HG03521 (cell line): ENCODE measurements around the gene WDR13.
"Not testable (repeated sequence)": the region's sequence is repeated elsewhere in the genome, so short reads cannot be mapped to it uniquely, and the experiment has no call there.

ENCODE experiments used
- ATAC-seq: cut with Tn5 transposase; IDR thresholded peaks from one replicate; pipeline ENCODE4 v1.9.1; 2021; ENCODE audit warnings: mild to moderate bottlenecking, moderate library complexity; ENCODE audit not compliant: unreplicated experiment

WDR13 gene

DNA sequence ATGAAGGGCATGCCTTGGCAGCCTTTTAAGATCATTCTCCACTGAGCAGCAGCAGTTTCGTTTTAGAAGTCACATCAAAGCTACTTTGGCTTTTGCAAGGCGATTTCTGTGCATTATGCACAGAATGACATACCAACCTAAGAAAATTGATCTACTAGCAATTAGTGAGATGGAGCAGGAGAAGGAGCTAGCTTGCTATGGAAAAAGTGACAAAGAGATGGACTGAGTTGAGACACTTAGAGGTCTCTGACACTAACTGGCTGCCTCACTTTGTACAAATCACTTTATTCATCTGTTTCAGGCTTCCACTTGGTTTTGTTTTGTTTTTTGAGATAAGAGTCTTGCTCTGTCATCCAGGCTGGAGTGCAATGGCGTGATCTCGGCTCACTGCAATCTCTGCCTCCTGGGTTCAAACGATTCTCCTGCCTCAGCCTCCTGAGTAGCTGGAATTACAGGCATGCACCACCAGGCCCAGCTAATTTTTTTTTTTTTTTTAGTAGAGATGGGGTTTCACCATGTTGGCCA lies 54.8 kb downstream of the WDR13 start:
- not testable (repeated sequence) for ATAC-seq

DNA sequence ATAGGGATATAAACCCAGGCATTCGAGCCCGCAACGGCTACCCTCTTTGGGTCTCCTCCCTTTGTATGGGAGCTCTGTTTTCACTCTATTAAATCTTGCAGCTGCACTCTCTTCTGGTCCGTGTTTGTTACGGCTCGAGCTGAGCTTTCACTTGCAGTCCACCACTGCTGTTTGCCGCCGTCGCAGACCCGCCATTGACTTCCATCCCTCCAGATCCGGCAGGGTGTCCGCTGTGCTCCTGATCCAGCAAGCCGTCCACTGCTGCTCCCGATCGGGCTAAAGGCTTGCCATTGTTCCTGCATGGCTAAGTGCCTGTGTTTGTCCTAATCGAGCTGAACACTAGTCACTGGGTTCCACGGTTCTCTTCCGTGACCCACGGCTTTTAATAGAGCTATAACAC lies 57.5 kb downstream of the WDR13 start:
- ATAC-seq, result not testable (repeated sequence)
